ENCODE measurements around the gene MMEL1.

Gene MMEL1

DNA sequence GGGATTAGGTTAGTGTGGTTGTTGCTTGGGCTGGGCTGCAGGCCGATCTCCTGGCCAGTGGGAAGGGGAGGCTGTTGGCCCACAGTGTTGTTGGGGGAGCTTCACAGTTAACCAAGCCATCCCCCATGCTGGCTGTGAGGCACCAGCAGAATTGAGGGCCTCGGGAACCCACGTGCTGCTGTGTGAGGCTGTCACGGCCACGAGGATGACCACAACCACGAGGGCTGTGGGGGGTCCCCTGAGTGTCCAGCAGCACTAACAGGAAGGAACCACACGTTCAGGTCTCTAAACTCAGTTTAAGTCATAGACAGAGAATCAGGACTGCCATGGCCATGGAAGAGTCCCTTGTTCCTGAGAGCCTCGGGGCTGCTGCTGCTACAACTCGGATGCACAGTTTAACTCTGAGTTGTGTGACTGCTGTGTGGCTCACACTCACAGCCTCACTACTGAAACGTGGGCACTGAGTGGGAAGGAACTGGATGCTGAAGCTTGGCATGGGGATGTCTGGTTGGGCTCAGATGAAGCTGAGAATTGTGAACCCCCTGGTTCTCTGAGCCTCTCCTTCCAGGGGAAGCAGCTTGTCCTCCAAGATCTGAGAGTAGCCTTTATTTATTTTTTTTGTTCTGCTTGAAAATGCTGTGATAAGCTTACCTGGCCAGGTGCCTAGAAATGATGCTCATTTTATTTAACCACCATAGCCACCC, 4.8 kb upstream of the MMEL1 start:
- no peak for DNase-seq (ENCODE audit: low read depth in 1 of 2, low spot score in 1 of 2)
- no peak overlapping the region for H3K4me3 ChIP-seq (replicated peaks; ENCODE audit: insufficient read depth, low read length)
- no peak for TF ChIP-seq SPI1 (IDR thresholded peaks at IDR 0.05; ENCODE audit: borderline replicate concordance, low read depth)
- TF ChIP-seq, protein P1, sequence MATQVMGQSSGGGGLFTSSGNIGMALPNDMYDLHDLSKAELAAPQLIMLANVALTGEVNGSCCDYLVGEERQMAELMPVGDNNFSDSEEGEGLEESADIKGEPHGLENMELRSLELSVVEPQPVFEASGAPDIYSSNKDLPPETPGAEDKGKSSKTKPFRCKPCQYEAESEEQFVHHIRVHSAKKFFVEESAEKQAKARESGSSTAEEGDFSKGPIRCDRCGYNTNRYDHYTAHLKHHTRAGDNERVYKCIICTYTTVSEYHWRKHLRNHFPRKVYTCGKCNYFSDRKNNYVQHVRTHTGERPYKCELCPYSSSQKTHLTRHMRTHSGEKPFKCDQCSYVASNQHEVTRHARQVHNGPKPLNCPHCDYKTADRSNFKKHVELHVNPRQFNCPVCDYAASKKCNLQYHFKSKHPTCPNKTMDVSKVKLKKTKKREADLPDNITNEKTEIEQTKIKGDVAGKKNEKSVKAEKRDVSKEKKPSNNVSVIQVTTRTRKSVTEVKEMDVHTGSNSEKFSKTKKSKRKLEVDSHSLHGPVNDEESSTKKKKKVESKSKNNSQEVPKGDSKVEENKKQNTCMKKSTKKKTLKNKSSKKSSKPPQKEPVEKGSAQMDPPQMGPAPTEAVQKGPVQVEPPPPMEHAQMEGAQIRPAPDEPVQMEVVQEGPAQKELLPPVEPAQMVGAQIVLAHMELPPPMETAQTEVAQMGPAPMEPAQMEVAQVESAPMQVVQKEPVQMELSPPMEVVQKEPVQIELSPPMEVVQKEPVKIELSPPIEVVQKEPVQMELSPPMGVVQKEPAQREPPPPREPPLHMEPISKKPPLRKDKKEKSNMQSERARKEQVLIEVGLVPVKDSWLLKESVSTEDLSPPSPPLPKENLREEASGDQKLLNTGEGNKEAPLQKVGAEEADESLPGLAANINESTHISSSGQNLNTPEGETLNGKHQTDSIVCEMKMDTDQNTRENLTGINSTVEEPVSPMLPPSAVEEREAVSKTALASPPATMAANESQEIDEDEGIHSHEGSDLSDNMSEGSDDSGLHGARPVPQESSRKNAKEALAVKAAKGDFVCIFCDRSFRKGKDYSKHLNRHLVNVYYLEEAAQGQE (IDR thresholded peaks at IDR 0.05; ENCODE audit: insufficient replicate concordance, low read depth): no peak
- no peak for TF ChIP-seq POLR2AphosphoS5 (IDR thresholded peaks at IDR 0.05; ENCODE audit: low read depth)
- TF ChIP-seq, protein P2, sequence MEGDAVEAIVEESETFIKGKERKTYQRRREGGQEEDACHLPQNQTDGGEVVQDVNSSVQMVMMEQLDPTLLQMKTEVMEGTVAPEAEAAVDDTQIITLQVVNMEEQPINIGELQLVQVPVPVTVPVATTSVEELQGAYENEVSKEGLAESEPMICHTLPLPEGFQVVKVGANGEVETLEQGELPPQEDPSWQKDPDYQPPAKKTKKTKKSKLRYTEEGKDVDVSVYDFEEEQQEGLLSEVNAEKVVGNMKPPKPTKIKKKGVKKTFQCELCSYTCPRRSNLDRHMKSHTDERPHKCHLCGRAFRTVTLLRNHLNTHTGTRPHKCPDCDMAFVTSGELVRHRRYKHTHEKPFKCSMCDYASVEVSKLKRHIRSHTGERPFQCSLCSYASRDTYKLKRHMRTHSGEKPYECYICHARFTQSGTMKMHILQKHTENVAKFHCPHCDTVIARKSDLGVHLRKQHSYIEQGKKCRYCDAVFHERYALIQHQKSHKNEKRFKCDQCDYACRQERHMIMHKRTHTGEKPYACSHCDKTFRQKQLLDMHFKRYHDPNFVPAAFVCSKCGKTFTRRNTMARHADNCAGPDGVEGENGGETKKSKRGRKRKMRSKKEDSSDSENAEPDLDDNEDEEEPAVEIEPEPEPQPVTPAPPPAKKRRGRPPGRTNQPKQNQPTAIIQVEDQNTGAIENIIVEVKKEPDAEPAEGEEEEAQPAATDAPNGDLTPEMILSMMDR (IDR thresholded peaks at IDR 0.05; ENCODE audit: insufficient read depth, low read length): no peak
- no peak for TF ChIP-seq GABPA (IDR thresholded peaks at IDR 0.05; ENCODE audit: low read depth)
- H3K27me3 ChIP-seq (ENCODE audit: insufficient read depth, poor library complexity, severe bottlenecking): no peaks in the 10 kb centered on the region
- no peak overlapping the region for H3K27ac ChIP-seq (replicated peaks)

DNA sequence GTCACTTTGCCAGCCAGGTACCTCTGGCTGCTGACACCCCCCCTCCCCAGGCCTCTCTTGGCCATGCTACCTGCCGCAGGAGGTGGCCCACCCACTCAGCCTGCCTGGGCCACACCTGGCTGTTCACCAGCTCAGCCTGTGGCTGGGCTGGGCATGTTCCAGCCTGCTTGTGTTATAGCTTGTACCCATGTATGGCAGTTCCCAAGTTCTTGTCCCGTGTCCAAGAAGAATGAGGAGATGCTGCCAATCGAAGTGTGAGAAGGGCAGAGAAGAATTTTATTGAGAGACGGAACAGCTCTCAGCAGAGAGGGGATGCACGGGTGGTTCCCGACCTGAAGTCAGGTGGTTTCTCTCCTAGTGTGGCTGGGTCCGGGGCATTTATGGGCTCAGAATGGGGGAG, 3.9 kb upstream of the MMEL1 start:
- no peak for DNase-seq (ENCODE audit: low read depth in 1 of 2, low spot score in 1 of 2)
- Histone ChIP-seq H3K27me3 (ENCODE audit: insufficient read depth, poor library complexity, severe bottlenecking) (no peaks in the 10 kb centered on the region), H3K27ac (replicated peaks) (no peak overlapping the region), H3K4me3 (replicated peaks; ENCODE audit: insufficient read depth, low read length) (no peak overlapping the region)
- no peak for TF ChIP-seq POLR2AphosphoS5 (IDR thresholded peaks at IDR 0.05; ENCODE audit: low read depth)
- TF ChIP-seq GABPA (IDR thresholded peaks at IDR 0.05; ENCODE audit: low read depth): no peak
- TF ChIP-seq, protein P2 (IDR thresholded peaks at IDR 0.05; ENCODE audit: insufficient read depth, low read length): no peak
- TF ChIP-seq SPI1 (IDR thresholded peaks at IDR 0.05; ENCODE audit: borderline replicate concordance, low read depth): no peak
- TF ChIP-seq, protein P1 (IDR thresholded peaks at IDR 0.05; ENCODE audit: insufficient replicate concordance, low read depth): no peak

DNA sequence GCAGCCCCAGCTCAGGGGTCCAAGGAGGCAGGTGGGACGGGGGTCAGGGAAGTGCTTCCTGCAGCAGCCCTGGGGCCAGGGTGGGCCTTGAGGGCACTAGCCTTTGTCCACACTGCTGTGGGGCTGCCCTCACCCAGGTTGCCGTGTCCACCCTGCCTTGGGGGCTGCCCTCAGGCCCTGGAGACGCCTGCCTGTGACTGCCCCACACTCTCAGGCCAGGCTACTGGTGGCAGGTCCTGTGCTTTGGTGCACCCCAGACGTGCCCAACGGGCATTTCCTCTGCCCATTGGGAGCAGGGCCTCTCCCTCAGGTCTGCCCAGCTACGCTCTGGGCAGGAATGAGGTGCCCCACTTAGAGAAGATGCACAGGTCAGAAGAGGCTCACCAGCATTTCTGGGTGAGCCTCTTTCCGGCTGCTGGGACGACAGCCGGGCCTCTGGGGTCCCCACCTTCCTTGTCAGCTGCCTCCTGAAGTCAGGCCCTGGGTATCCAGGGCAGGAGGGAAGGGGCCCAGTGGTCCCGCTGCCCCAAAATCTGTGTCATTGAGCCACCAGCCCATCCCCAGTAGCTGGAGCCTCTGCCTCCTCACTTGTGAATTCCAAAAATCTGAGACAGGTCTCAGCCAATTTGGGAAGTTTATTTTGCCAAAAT, 2.7 kb upstream of the MMEL1 start:
- Histone ChIP-seq H3K4me3 (replicated peaks; ENCODE audit: insufficient read depth, low read length) (no peak overlapping the region), H3K27me3 (ENCODE audit: insufficient read depth, poor library complexity, severe bottlenecking) (no peaks in the 10 kb centered on the region), H3K27ac (replicated peaks) (no peak overlapping the region)
- no peak for DNase-seq (ENCODE audit: low read depth in 1 of 2, low spot score in 1 of 2)
- no peak for TF ChIP-seq POLR2AphosphoS5 (IDR thresholded peaks at IDR 0.05; ENCODE audit: low read depth)
- TF ChIP-seq SPI1 (IDR thresholded peaks at IDR 0.05; ENCODE audit: borderline replicate concordance, low read depth): no peak
- no peak for TF ChIP-seq GABPA (IDR thresholded peaks at IDR 0.05; ENCODE audit: low read depth)
- TF ChIP-seq, protein P2 (IDR thresholded peaks at IDR 0.05; ENCODE audit: insufficient read depth, low read length): no peak
- TF ChIP-seq, protein P1 (IDR thresholded peaks at IDR 0.05; ENCODE audit: insufficient replicate concordance, low read depth): no peak
